Esophagus squamous epithelium (tissue), 4 donors: ENCODE data around the gene SPATA17.

Experiments
- POLR2A ChIP-seq, 4 donors: fragments of 450-650 bp; IDR thresholded peaks; one replicate each; pipeline ENCODE4 v1.6.1; 2017; ENCODE audit warnings: antibody characterized with exemption in 4 of 4, mild to moderate bottlenecking in 4 of 4, moderate library complexity in 3 of 4
- TF ChIP-seq, protein P1 (sequence below), 6 experiments: fragments of 450-650 bp in 4 of 6; fragments of 200-600 bp in 2 of 6; sonication (generic) in 2 of 6; IDR thresholded peaks; one replicate each; pipeline ENCODE4 v1.5.1; 2016 to 2019; ENCODE audit warnings: antibody characterized with exemption in 6 of 6, mild to moderate bottlenecking in 4 of 6, moderate library complexity in 4 of 6

GRCh38 chr1:217626321-217626720 lies 4.8 kb upstream of the SPATA17 start:
- TF ChIP-seq, protein P1, sequence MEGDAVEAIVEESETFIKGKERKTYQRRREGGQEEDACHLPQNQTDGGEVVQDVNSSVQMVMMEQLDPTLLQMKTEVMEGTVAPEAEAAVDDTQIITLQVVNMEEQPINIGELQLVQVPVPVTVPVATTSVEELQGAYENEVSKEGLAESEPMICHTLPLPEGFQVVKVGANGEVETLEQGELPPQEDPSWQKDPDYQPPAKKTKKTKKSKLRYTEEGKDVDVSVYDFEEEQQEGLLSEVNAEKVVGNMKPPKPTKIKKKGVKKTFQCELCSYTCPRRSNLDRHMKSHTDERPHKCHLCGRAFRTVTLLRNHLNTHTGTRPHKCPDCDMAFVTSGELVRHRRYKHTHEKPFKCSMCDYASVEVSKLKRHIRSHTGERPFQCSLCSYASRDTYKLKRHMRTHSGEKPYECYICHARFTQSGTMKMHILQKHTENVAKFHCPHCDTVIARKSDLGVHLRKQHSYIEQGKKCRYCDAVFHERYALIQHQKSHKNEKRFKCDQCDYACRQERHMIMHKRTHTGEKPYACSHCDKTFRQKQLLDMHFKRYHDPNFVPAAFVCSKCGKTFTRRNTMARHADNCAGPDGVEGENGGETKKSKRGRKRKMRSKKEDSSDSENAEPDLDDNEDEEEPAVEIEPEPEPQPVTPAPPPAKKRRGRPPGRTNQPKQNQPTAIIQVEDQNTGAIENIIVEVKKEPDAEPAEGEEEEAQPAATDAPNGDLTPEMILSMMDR (IDR thresholded peaks at IDR 0.05) = no peak
- TF ChIP-seq POLR2A (IDR thresholded peaks at IDR 0.05) = no peak
